MCF 10A (cell line): ENCODE results near the gene PDE7B. TPM values are rescaled to one million over a fixed set of nuclear protein-coding genes. Genes with fewer than 3 reads are reported as not detected.
"Not testable (repeated sequence)": the region's sequence is repeated elsewhere in the genome, so short reads cannot be mapped to it uniquely, and the experiment has no call there.

ENCODE experiments used
- BruUV-seq: library from RNA; stranded (reverse); fragments of 400-500 nt; replicated peaks from 2 replicates; lab custom pipeline; 2021; lab: Mats Ljungman, UMichigan
- CTCF ChIA-PET: fragments of 300-600 bp; sonication (Branson Sonifier 250); formaldehyde crosslinking; extraction: SDS; loops from one replicate; lab custom pipeline; 2021; ENCODE audit warnings: antibody characterized with exemption, inconsistent platforms; lab: Yijun Ruan, JAX
- POLR2A ChIA-PET: fragments of 300-600, 350-650 bp; sonication (Branson Sonifier 250); formaldehyde crosslinking; extraction: SDS; loops from one replicate; lab custom pipeline; 2020; ENCODE audit warnings: antibody characterized with exemption, inconsistent platforms; lab: Yijun Ruan, JAX
- DNase-seq: peaks from one replicate; pipeline ENCODE4 v3.0.0-alpha.2; 2018; ENCODE audit not compliant: unreplicated experiment
- H3K27ac Mint-ChIP-seq: one replicate; pipeline ENCODE4 v1.8.0; 2022; ENCODE audit warnings: mild to moderate bottlenecking, low read depth, mixed read lengths; ENCODE audit not compliant: unreplicated experiment
- H3K27me3 Mint-ChIP-seq: one replicate; pipeline ENCODE4 v1.8.0; 2022; ENCODE audit warnings: mixed read lengths; ENCODE audit not compliant: insufficient read depth, unreplicated experiment
- H3K36me3 Mint-ChIP-seq: one replicate; pipeline ENCODE4 v1.8.0; 2022; ENCODE audit warnings: mild to moderate bottlenecking, moderate library complexity, mixed read lengths; ENCODE audit not compliant: insufficient read depth, unreplicated experiment
- H3K4me1 Mint-ChIP-seq: one replicate; pipeline ENCODE4 v1.8.0; 2022; ENCODE audit warnings: mixed read lengths; ENCODE audit not compliant: insufficient read depth, unreplicated experiment
- H3K4me3 Mint-ChIP-seq: one replicate; pipeline ENCODE4 v1.8.0; 2022; ENCODE audit warnings: mild to moderate bottlenecking, moderate library complexity, mixed read lengths; ENCODE audit not compliant: unreplicated experiment
- H3K9me3 Mint-ChIP-seq: one replicate; pipeline ENCODE4 v1.8.0; 2022; ENCODE audit warnings: mixed read lengths; ENCODE audit not compliant: unreplicated experiment
- CTCF ChIP-seq: fragments of 200-600 bp; IDR thresholded peaks from one replicate; pipeline ENCODE4 v1.8.0; 2022; ENCODE audit warnings: antibody characterized with exemption, mild to moderate bottlenecking; ENCODE audit not compliant: unreplicated experiment
- intact Hi-C: fragments of 100-400 bp; cut with micrococcal nuclease; formaldehyde crosslinking; loops from 2 replicates; pipeline ENCODE4 v1.14.1; 2022
- total RNA-seq: library from RNA; stranded (reverse); gene quantifications from 2 replicates; pipeline ENCODE4 v1.2.3, GENCODE V29; 2022

Gene PDE7B
- total RNA-seq, 1 experiment from 2014 or later = 1.4 TPM

- no peaks in the 10 kb centered on the region for H3K27me3 Mint-ChIP-seq
- no peaks in the 10 kb centered on the region for H3K36me3 Mint-ChIP-seq
- H3K27ac Mint-ChIP-seq = no peak overlapping the region
- H3K4me1 Mint-ChIP-seq = no peaks in the 10 kb centered on the region
- POLR2A ChIA-PET = no interaction called here
- no TSS peak for BruUV-seq
- H3K9me3 Mint-ChIP-seq = peaks cover 11% of the 10 kb centered on the region
- intact Hi-C loops = no loop called here
- DNase-seq = no peak
- H3K4me3 Mint-ChIP-seq = no peak overlapping the region
- TF ChIP-seq CTCF = no peak
- CTCF ChIA-PET = no interaction called here
Measured at GRCh38 chr6:136095986-136096385, 244.5 kb downstream of the PDE7B start.

- DNase-seq = no peak
- CTCF ChIA-PET = interaction anchor here (0.6 to 1.3 kb wide), 2 partner anchors 123 to 175 kb away, joined by 3 to 4 read pairs; no protein-coding TSS in a partner anchor
Measured at GRCh38 chr6:136102991-136103688, 251.6 kb downstream of the PDE7B start.

GRCh38 chr6:136103763-136104311 lies 252.3 kb downstream of the PDE7B start:
- no TSS peak for BruUV-seq
- Mint-ChIP-seq H3K27me3 (no peaks in the 10 kb centered on the region), H3K9me3 (no peaks in the 10 kb centered on the region), H3K4me3 (no peak overlapping the region), H3K4me1 (no peaks in the 10 kb centered on the region), H3K36me3 (no peaks in the 10 kb centered on the region), H3K27ac (no peak overlapping the region)
- no peak for TF ChIP-seq CTCF
- POLR2A ChIA-PET = no interaction called here
- intact Hi-C loops = no loop called here
- CTCF ChIA-PET = interaction anchor here (0.6 kb wide), 1 partner anchor 174 kb away, joined by 3 read pairs; no protein-coding TSS in a partner anchor
- no peak for DNase-seq

More at GRCh38 chr6:136102991-136103688, 251.6 kb downstream of the PDE7B start:
- H3K4me1 Mint-ChIP-seq = no peaks in the 10 kb centered on the region
- no peak overlapping the region for H3K4me3 Mint-ChIP-seq
- POLR2A ChIA-PET = no interaction called here
- no peak overlapping the region for H3K27ac Mint-ChIP-seq
- no peaks in the 10 kb centered on the region for H3K27me3 Mint-ChIP-seq
- BruUV-seq = no TSS peak
- intact Hi-C loops = no loop called here
- no peak for TF ChIP-seq CTCF
- H3K36me3 Mint-ChIP-seq = no peaks in the 10 kb centered on the region
- no peaks in the 10 kb centered on the region for H3K9me3 Mint-ChIP-seq

- BruUV-seq = no TSS peak
Measured at GRCh38 chr6:136104556-136104955, 253.1 kb downstream of the PDE7B start.

GRCh38 chr6:136105797-136106196 lies 254.3 kb downstream of the PDE7B start:
- H3K9me3 Mint-ChIP-seq, H3K4me3 Mint-ChIP-seq, intact Hi-C loops, H3K27ac Mint-ChIP-seq, H3K27me3 Mint-ChIP-seq, POLR2A ChIA-PET, CTCF ChIA-PET, BruUV-seq, H3K36me3 Mint-ChIP-seq, DNase-seq, H3K4me1 Mint-ChIP-seq: not testable (repeated sequence)

More at GRCh38 chr6:136104556-136104955, 253.1 kb downstream of the PDE7B start:
- H3K36me3 Mint-ChIP-seq = no peaks in the 10 kb centered on the region
- no peak for TF ChIP-seq CTCF
- no peaks in the 10 kb centered on the region for H3K9me3 Mint-ChIP-seq
- no peak for DNase-seq
- H3K4me3 Mint-ChIP-seq = no peak overlapping the region
- POLR2A ChIA-PET = no interaction called here
- CTCF ChIA-PET = no interaction called here
- no peaks in the 10 kb centered on the region for H3K4me1 Mint-ChIP-seq
- H3K27ac Mint-ChIP-seq = no peak overlapping the region
- no peaks in the 10 kb centered on the region for H3K27me3 Mint-ChIP-seq
- intact Hi-C loops = no loop called here
